Measurements from ENCODE around the gene UROD.

The UROD gene

GRCh38 chr1:45008516-45008915, 3.5 kb upstream of the UROD start:
- no peak for DNase-seq (ENCODE audit: low read depth, low spot score)

- no peak for DNase-seq (ENCODE audit: low read depth, low spot score)
Measured at GRCh38 chr1:45009296-45009865, 2.7 kb upstream of the UROD start.

GRCh38 chr1:45009956-45010854, 1.8 kb upstream of the UROD start:
- no peak for DNase-seq (ENCODE audit: low read depth, low spot score)

GRCh38 chr1:45010855-45011811, 921 bp upstream of the UROD start, which contains the start of gene HECTD3:
TSS of gene HECTD3 (minus strand) at chr1:45011324. CDS start at chr1:45011257, 67 bp downstream.
- DNase-seq (ENCODE audit: low read depth, low spot score), result no peak

- no peak for DNase-seq (ENCODE audit: low read depth, low spot score)
Measured at GRCh38 chr1:45012639-45013278, 705 bp downstream of the UROD start.

GRCh38 chr1:45013551-45014209, 1.6 kb downstream of the UROD start:
- no peak for DNase-seq (ENCODE audit: low read depth, low spot score)

GRCh38 chr1:45014321-45015028, 2.4 kb downstream of the UROD start:
- peak; percentile 71 for DNase-seq (ENCODE audit: low read depth, low spot score)

GRCh38 chr1:45015683-45016082, 3.6 kb downstream of the UROD start:
- no peak for DNase-seq (ENCODE audit: low read depth, low spot score)

- DNase-seq (ENCODE audit: low read depth, low spot score), result no peak
Measured at GRCh38 chr1:45016090-45016697, 4.1 kb downstream of the UROD start.

GRCh38 chr1:45016767-45017166, 4.7 kb downstream of the UROD start:
- no peak for DNase-seq (ENCODE audit: low read depth, low spot score)

- no peak for DNase-seq (ENCODE audit: low read depth, low spot score)
Measured at GRCh38 chr1:45018599-45019230, 6.7 kb downstream of the UROD start.

- no peak for DNase-seq (ENCODE audit: low read depth, low spot score)
Measured at GRCh38 chr1:45023663-45024062, 11.6 kb downstream of the UROD start.

GRCh38 chr1:45026446-45026845, 14.4 kb downstream of the UROD start:
- DNase-seq (ENCODE audit: low read depth, low spot score), result no peak

GRCh38 chr1:45032837-45033236, 20.8 kb downstream of the UROD start:
- no peak for DNase-seq (ENCODE audit: low read depth, low spot score)

- DNase-seq (ENCODE audit: low read depth, low spot score), result no peak
Measured at GRCh38 chr1:45033356-45033755, 21.3 kb downstream of the UROD start.

- DNase-seq (ENCODE audit: low read depth, low spot score), result no peak
Measured at GRCh38 chr1:45035631-45036301, 23.7 kb downstream of the UROD start.

- no peak for DNase-seq (ENCODE audit: low read depth, low spot score)
Measured at GRCh38 chr1:45037456-45037855, 25.4 kb downstream of the UROD start.

- no peak for DNase-seq (ENCODE audit: low read depth, low spot score)
Measured at GRCh38 chr1:45038240-45038639, 26.2 kb downstream of the UROD start.

Data from iPS DF 19.7 (cell line).